Measurements from ENCODE around the gene UBAC2.

The UBAC2 gene

GRCh38 chr13:99344610-99345208 lies 144.1 kb downstream of the UBAC2 start:
- no peak for DNase-seq

GRCh38 chr13:99345345-99345744 lies 144.7 kb downstream of the UBAC2 start:
- DNase-seq, result no peak

GRCh38 chr13:99346335-99347042 lies 145.8 kb downstream of the UBAC2 start:
- peak; percentile 54 for DNase-seq

GRCh38 chr13:99347335-99347878 lies 146.8 kb downstream of the UBAC2 start:
- DNase-seq, result no peak

GRCh38 chr13:99347911-99348451 lies 147.3 kb downstream of the UBAC2 start:
- no peak for DNase-seq

- DNase-seq, result no peak
These were observed 149.5 kb downstream of the UBAC2 start for GRCh38 chr13:99350191-99350590.

GRCh38 chr13:99351772-99352171 lies 151.1 kb downstream of the UBAC2 start:
- no peak for DNase-seq

- no peak for DNase-seq
These were observed 151.9 kb downstream of the UBAC2 start for GRCh38 chr13:99352351-99353245.

GRCh38 chr13:99353246-99353600 lies 152.6 kb downstream of the UBAC2 start:
- DNase-seq, result no peak

GRCh38 chr13:99353836-99354235 lies 153.2 kb downstream of the UBAC2 start:
- DNase-seq, result peak; percentile 79

- DNase-seq, result no peak
These were observed 153.8 kb downstream of the UBAC2 start for GRCh38 chr13:99354371-99354951.

- DNase-seq, result no peak
These were observed 154.8 kb downstream of the UBAC2 start for GRCh38 chr13:99355267-99356011.

GRCh38 chr13:99356012-99356261 lies 155.3 kb downstream of the UBAC2 start:
- DNase-seq, result no peak

GRCh38 chr13:99356262-99357091 lies 155.8 kb downstream of the UBAC2 start:
- peak; percentile 85 for DNase-seq

GRCh38 chr13:99357131-99357596 lies 156.5 kb downstream of the UBAC2 start:
- peak; percentile 36 for DNase-seq

- no peak for DNase-seq
These were observed 157.3 kb downstream of the UBAC2 start for GRCh38 chr13:99357941-99358340.

GRCh38 chr13:99359528-99359927 lies 158.9 kb downstream of the UBAC2 start:
- DNase-seq, result no peak

GRCh38 chr13:99360696-99361095 lies 160.0 kb downstream of the UBAC2 start:
- no peak for DNase-seq

- no peak for DNase-seq
These were observed 160.5 kb downstream of the UBAC2 start for GRCh38 chr13:99361197-99361596.

- DNase-seq, result no peak
These were observed 161.7 kb downstream of the UBAC2 start for GRCh38 chr13:99362362-99362761.

- no peak for DNase-seq
These were observed 162.7 kb downstream of the UBAC2 start for GRCh38 chr13:99363391-99363790.

Measured in fibroblast of upper back skin (primary cell).